Superior temporal gyrus (tissue), 1 donor: ENCODE measurements around the gene CAPN3.
A peak's percentile ranks its signal among the peaks of the same experiment; 100 is the strongest.

Experiments
- DNase-seq: peaks from one replicate; pipeline ENCODE4 v3.0.0-alpha.2; 2016; ENCODE audit errors: extremely low spot score

The CAPN3 gene

GRCh38 chr15:42453826-42454225, 94.5 kb downstream of the CAPN3 start:
- no peak for DNase-seq

GRCh38 chr15:42456531-42456930, 97.2 kb downstream of the CAPN3 start:
- no peak for DNase-seq

- no peak for DNase-seq
Observed at GRCh38 chr15:42456971-42457370, 97.7 kb downstream of the CAPN3 start.

GRCh38 chr15:42457445-42458442, 98.4 kb downstream of the CAPN3 start:
- peak; percentile 75 for DNase-seq

- DNase-seq = no peak
Observed at GRCh38 chr15:42461261-42461660, 102.0 kb downstream of the CAPN3 start.
